ENCODE measurements around the gene GGTLC2.
"Not testable (repeated sequence)": the region's sequence is repeated elsewhere in the genome, so short reads cannot be mapped to it uniquely, and the experiment has no call there.

GGTLC2 gene

GRCh38 chr22:22644314-22644713, at the start of gene GGTLC2:
Gene GGTLC2 (plus strand): TSS chr22:22644614. CDS start chr22:22646346, 1,732 bp downstream.
- not testable (repeated sequence) for DNase-seq (ENCODE audit: low read depth, low spot score)

- DNase-seq (ENCODE audit: low read depth, low spot score) = no peak
Measured at GRCh38 chr22:22595001-22595835, 49.2 kb upstream of the GGTLC2 start.

- no peak for DNase-seq (ENCODE audit: low read depth, low spot score)
Measured at GRCh38 chr22:22598144-22598543, 46.3 kb upstream of the GGTLC2 start.

- DNase-seq (ENCODE audit: low read depth, low spot score) = no peak
Measured at GRCh38 chr22:22599248-22599647, 45.2 kb upstream of the GGTLC2 start.

- no peak for DNase-seq (ENCODE audit: low read depth, low spot score)
Measured at GRCh38 chr22:22600531-22601261, 43.7 kb upstream of the GGTLC2 start.

GRCh38 chr22:22603470-22603947, 40.9 kb upstream of the GGTLC2 start:
- no peak for DNase-seq (ENCODE audit: low read depth, low spot score)

GRCh38 chr22:22604326-22605073, 39.9 kb upstream of the GGTLC2 start:
- DNase-seq (ENCODE audit: low read depth, low spot score) = no peak

GRCh38 chr22:22605074-22605404, 39.4 kb upstream of the GGTLC2 start:
- no peak for DNase-seq (ENCODE audit: low read depth, low spot score)

- not testable (repeated sequence) for DNase-seq (ENCODE audit: low read depth, low spot score)
Measured at GRCh38 chr22:22608022-22608421, 36.4 kb upstream of the GGTLC2 start.

- no peak for DNase-seq (ENCODE audit: low read depth, low spot score)
Measured at GRCh38 chr22:22609291-22609690, 35.1 kb upstream of the GGTLC2 start.

GRCh38 chr22:22612516-22612915, 31.9 kb upstream of the GGTLC2 start:
- no peak for DNase-seq (ENCODE audit: low read depth, low spot score)

- no peak for DNase-seq (ENCODE audit: low read depth, low spot score)
Measured at GRCh38 chr22:22614065-22614464, 30.3 kb upstream of the GGTLC2 start.

GRCh38 chr22:22616636-22617035, 27.8 kb upstream of the GGTLC2 start:
- DNase-seq (ENCODE audit: low read depth, low spot score) = no peak

- DNase-seq (ENCODE audit: low read depth, low spot score) = no peak
Measured at GRCh38 chr22:22618448-22618847, 26.0 kb upstream of the GGTLC2 start.

GRCh38 chr22:22618923-22619322, 25.5 kb upstream of the GGTLC2 start:
- no peak for DNase-seq (ENCODE audit: low read depth, low spot score)

GRCh38 chr22:22619765-22620414, 24.5 kb upstream of the GGTLC2 start:
- DNase-seq (ENCODE audit: low read depth, low spot score) = no peak

- not testable (repeated sequence) for DNase-seq (ENCODE audit: low read depth, low spot score)
Measured at GRCh38 chr22:22628546-22629495, 15.6 kb upstream of the GGTLC2 start.

- peak; percentile 54 for DNase-seq (ENCODE audit: low read depth, low spot score)
Measured at GRCh38 chr22:22631223-22631652, 13.2 kb upstream of the GGTLC2 start.

- not testable (repeated sequence) for DNase-seq (ENCODE audit: low read depth, low spot score)
Measured at GRCh38 chr22:22632226-22632625, 12.2 kb upstream of the GGTLC2 start.

GRCh38 chr22:22633533-22633932, 10.9 kb upstream of the GGTLC2 start:
- DNase-seq (ENCODE audit: low read depth, low spot score) = not testable (repeated sequence)
